GM19467 (cell line): ENCODE results near the gene OR2S2.

Source experiments
- ATAC-seq: cut with Tn5 transposase; IDR thresholded peaks from one replicate; pipeline ENCODE4 v1.9.1; 2021; ENCODE audit warnings: mild to moderate bottlenecking, moderate library complexity; ENCODE audit not compliant: unreplicated experiment

The OR2S2 gene

GRCh38 chr9:35962126-35962906 is 4.4 kb upstream of the OR2S2 start:
- ATAC-seq: no peak

- ATAC-seq: no peak
These were observed 2.2 kb upstream of the OR2S2 start for GRCh38 chr9:35960039-35960655.

GRCh38 chr9:35956651-35957050 is 1.3 kb downstream of the OR2S2 start:
- ATAC-seq: no peak

- ATAC-seq: no peak
These were observed 2.9 kb downstream of the OR2S2 start for GRCh38 chr9:35954942-35955546.

GRCh38 chr9:35952526-35953191 is 5.3 kb downstream of the OR2S2 start:
- ATAC-seq: no peak

GRCh38 chr9:35951736-35952135 is 6.2 kb downstream of the OR2S2 start:
- ATAC-seq: no peak

GRCh38 chr9:35948901-35949318 is 9.0 kb downstream of the OR2S2 start:
- no peak for ATAC-seq

- ATAC-seq: no peak
These were observed 9.5 kb downstream of the OR2S2 start for GRCh38 chr9:35948451-35948850.

- ATAC-seq: no peak
These were observed 12.5 kb downstream of the OR2S2 start for GRCh38 chr9:35945341-35946018.

- ATAC-seq: no peak
These were observed 13.1 kb downstream of the OR2S2 start for GRCh38 chr9:35944841-35945240.

GRCh38 chr9:35944173-35944572 is 13.8 kb downstream of the OR2S2 start:
- no peak for ATAC-seq

- ATAC-seq: no peak
These were observed 15.7 kb downstream of the OR2S2 start for GRCh38 chr9:35942286-35942685.

GRCh38 chr9:35940458-35941407 is 17.2 kb downstream of the OR2S2 start:
- ATAC-seq: no peak

- ATAC-seq: no peak
These were observed 18.2 kb downstream of the OR2S2 start for GRCh38 chr9:35939679-35940250.

GRCh38 chr9:35938474-35939356 is 19.2 kb downstream of the OR2S2 start:
- no peak for ATAC-seq

GRCh38 chr9:35937227-35937626 is 20.7 kb downstream of the OR2S2 start:
- ATAC-seq: no peak

- no peak for ATAC-seq
These were observed 22.0 kb downstream of the OR2S2 start for GRCh38 chr9:35935755-35936509.

- no peak for ATAC-seq
These were observed 22.7 kb downstream of the OR2S2 start for GRCh38 chr9:35935261-35935660.
